Fibroblast of skin of left biceps (primary cell): ENCODE results near the gene RNASE9.
A peak's percentile ranks its signal among the peaks of the same experiment; 100 is the strongest.
"Not testable (repeated sequence)": the region's sequence is repeated elsewhere in the genome, so short reads cannot be mapped to it uniquely, and the experiment has no call there.

Experiments used
- DNase-seq, 2 experiments: peaks; one replicate each; pipeline ENCODE4 v3.0.0-alpha.2; 2013; ENCODE audit warnings: low read depth in 2 of 2

Gene RNASE9

GRCh38 chr14:20578325-20578724 is 17.5 kb upstream of the RNASE9 start:
- DNase-seq, result no peak

GRCh38 chr14:20572382-20572990 is 11.6 kb upstream of the RNASE9 start:
- not testable (repeated sequence) for DNase-seq

GRCh38 chr14:20570720-20571119 is 9.9 kb upstream of the RNASE9 start:
- not testable (repeated sequence) for DNase-seq

- not testable (repeated sequence) for DNase-seq
These were observed 9.0 kb upstream of the RNASE9 start for GRCh38 chr14:20569865-20570264.

GRCh38 chr14:20569066-20569465 is 8.2 kb upstream of the RNASE9 start:
- no peak for DNase-seq

DNA sequence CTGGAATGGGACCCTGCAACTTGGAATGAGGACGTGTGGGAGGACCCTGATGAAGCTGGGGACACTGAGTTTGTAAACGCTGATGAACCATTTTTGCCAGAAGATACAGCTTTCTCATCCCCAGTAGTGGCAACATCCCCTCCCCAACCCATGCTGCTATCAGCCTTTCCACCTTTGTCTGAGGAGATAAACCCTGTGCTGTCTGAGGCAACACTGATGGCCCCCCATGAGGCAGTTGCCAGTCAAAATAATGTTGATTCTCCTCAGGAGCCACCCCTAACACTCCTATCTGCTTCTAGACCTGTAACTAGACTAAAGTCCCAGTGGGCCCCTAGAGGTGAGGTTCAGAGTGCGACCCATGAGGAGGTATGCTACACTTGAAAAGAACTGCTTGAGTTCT is 7.5 kb upstream of the RNASE9 start:
- no peak for DNase-seq

- not testable (repeated sequence) for DNase-seq
These were observed 6.4 kb upstream of the RNASE9 start for GRCh38 chr14:20567199-20567598.

- DNase-seq, result no peak
These were observed 3.7 kb upstream of the RNASE9 start for GRCh38 chr14:20564501-20564997.

- no peak for DNase-seq
These were observed 3.1 kb upstream of the RNASE9 start for GRCh38 chr14:20563971-20564370.

DNA sequence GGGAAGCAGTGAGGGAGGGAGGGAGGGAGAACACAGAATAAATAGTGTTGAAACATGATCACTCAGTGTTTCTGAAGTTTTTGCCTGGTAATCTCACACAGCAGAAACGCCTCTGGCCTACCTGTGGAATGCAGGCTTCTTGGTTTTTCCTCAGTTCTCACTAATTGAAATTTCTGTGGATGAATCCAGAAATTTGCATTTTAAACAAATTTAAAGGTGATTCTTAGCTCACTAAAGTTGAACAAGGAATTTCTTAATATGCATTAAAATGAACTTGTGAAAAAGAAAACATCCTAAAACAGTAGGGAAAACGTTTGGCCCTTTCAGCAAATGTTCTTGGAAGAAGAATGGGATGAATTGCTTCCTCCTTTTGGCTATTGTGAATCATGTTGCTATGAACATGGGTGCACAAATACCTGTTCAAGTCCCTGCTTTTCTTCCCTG is 1.4 kb downstream of the RNASE9 start:
- no peak for DNase-seq

DNA sequence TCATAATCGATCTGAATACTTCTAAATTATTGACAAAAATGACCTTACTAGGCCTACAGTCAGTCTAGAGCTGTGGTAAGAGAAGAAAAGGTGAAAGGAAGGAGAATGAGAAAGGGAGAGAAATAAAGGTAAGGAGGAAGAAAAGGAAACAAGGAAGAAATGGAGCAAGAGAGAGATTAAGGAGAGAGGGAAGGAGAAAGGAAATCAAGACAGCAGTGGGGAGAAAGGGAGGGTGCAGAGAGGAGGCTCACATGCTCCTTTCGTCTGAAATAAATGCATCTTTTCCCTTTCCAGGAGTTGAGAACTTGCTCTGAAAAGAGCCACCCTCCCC is 3.7 kb downstream of the RNASE9 start:
- no peak for DNase-seq

GRCh38 chr14:20556500-20557211 is 4.2 kb downstream of the RNASE9 start:
- DNase-seq, result no peak

DNA sequence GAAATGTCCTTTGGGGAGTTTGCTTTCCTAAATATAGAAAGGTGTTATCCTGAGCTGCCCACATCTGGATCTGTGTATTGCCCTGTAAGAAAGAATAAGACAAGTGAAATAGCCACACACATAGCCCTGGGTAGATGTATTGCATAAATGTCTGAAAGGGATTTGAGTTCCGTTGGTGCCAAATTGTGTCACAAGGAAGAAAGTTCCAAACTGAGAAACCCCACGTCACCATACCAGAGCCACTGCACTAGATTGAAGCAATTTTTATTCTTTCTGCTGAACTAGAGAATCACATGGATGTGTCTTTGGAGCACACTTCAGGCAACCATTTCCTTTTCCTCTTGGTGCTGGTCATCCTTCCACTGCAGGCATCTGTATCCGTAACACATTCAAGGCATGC is 5.0 kb downstream of the RNASE9 start:
- DNase-seq, result no peak

DNA sequence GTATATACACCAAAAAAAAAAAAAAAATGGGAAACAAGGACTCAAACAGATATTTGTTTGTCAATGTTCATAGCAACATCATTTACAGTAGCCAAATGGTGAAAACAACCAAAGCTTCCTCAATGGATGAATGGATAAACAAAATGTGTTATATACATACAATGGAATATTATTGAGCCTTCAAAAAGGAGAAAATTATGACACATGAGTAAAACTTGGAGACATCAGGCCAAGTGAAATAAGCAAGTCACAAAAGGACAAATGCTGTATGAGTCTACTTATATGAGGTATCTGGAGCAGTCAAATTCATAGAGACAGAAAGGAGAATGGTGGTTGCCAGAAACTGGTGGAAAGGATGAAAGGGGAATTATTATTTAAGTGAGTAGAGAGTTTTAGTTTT is 7.8 kb downstream of the RNASE9 start:
- no peak for DNase-seq

- no peak for DNase-seq
These were observed 9.2 kb downstream of the RNASE9 start for GRCh38 chr14:20551606-20552005.

GRCh38 chr14:20550926-20551325 is 9.9 kb downstream of the RNASE9 start:
- no peak for DNase-seq

- DNase-seq, result no peak
These were observed 12.3 kb downstream of the RNASE9 start for GRCh38 chr14:20548414-20549158.

DNA sequence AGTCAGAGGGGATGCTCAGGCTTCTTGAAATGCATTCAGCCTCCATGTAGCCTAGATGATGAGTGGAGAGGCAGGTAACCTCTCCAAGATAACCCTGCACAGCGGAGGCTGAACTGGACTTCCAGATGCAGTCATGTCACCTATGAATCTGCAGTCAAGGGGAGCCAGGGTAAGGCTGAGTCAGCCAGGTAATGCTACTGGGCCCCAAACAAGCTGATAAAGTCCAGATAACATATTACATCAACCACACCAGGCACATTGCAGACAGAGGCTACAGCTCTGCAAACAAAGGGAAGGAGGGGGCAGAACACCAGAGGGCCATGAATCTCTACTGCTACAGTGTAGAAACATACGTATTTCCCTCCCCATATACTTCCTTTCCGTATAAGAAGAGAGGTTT is 14.0 kb downstream of the RNASE9 start:
- no peak for DNase-seq

- DNase-seq, result no peak
These were observed 20.9 kb downstream of the RNASE9 start for GRCh38 chr14:20539906-20540305.

GRCh38 chr14:20530771-20531571 is 29.9 kb downstream of the RNASE9 start:
- peak; percentile 18 to 26 for DNase-seq

DNA sequence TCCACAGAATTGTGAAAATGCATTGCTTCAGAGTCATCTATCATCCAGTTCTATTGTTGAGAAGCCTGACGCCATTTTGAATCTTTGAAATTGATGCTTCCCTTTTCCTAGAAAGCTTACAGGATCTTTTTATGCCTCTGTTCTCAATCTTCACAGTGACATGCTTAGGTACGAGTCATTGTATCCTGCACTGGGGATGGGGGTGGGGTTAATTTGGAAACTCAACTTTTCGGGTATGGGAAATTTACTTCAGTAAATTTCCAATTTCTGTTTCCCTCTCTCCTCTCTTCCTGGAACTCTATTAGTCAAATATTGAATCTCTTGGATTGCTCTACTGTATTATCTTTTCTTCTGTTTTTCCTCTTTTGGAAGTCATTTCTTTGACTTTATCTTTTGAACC is 31.0 kb downstream of the RNASE9 start:
- no peak for DNase-seq

GRCh38 chr14:20524027-20524426 is 36.8 kb downstream of the RNASE9 start:
- DNase-seq, result no peak
